Measurements from ENCODE around the gene TRIM72. TPM values are rescaled to one million over a fixed set of nuclear protein-coding genes. Genes with fewer than 3 reads are reported as not detected.

The TRIM72 gene, protein sequence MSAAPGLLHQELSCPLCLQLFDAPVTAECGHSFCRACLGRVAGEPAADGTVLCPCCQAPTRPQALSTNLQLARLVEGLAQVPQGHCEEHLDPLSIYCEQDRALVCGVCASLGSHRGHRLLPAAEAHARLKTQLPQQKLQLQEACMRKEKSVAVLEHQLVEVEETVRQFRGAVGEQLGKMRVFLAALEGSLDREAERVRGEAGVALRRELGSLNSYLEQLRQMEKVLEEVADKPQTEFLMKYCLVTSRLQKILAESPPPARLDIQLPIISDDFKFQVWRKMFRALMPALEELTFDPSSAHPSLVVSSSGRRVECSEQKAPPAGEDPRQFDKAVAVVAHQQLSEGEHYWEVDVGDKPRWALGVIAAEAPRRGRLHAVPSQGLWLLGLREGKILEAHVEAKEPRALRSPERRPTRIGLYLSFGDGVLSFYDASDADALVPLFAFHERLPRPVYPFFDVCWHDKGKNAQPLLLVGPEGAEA
- under 1 TPM; 0.05 to 0.10 TPM for total RNA-seq
- long read RNA-seq, donor 1 = 0 reads
- long read RNA-seq, donor 2 = 0 reads

GRCh38 chr16:31213877-31214707, at the start of gene TRIM72:
Gene TRIM72 (plus strand): TSS chr16:31214119. CDS start chr16:31214739, 620 bp downstream.
- DNase-seq (ENCODE audit: low spot score) = no peak
- intact Hi-C loops (cut with DNase I) = no loop called here

GRCh38 chr16:31167315-31167714, 46.6 kb upstream of the TRIM72 start:
- intact Hi-C loops (cut with DNase I) = no loop called here
- DNase-seq (ENCODE audit: low spot score) = no peak

DNA sequence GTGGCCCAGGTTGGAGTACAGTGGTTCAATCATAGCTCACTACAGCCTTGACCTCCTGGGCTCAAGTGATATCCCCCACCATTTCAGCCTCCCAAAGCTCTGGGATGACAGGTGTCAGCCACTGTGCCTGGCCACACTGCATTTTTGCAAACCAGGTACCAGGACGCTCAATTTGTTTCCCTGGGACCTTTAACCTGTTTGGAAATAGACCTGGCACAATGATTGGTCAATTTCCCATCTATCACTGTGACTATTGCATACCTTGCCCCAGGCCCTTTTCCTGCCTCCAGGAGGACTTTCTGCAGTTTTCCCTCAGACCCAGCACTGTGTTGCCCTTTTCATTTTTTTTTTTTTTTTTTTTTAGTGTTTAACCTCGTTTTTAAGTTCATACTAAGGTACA, 45.1 kb upstream of the TRIM72 start:
- DNase-seq (ENCODE audit: low spot score) = no peak
- intact Hi-C loops (cut with DNase I) = no loop called here

- intact Hi-C loops (cut with DNase I) = loop anchor here (10.0 kb wide), 2 partner anchors 275 to 505 kb away; partner anchors contain the start of gene ZNF843 (in 1 of the 2)
- DNase-seq (ENCODE audit: low spot score) = peak; percentile 5
Measured at GRCh38 chr16:31170048-31170447, 43.9 kb upstream of the TRIM72 start.

- intact Hi-C loops (cut with DNase I) = loop anchor here (10.0 kb wide), 2 partner anchors 268 to 512 kb away; partner anchors contain the start of gene ZNF843 (in 1 of the 2)
- peak; percentile 41 for DNase-seq (ENCODE audit: low spot score)
Measured at GRCh38 chr16:31177136-31177535, 36.8 kb upstream of the TRIM72 start.

DNA sequence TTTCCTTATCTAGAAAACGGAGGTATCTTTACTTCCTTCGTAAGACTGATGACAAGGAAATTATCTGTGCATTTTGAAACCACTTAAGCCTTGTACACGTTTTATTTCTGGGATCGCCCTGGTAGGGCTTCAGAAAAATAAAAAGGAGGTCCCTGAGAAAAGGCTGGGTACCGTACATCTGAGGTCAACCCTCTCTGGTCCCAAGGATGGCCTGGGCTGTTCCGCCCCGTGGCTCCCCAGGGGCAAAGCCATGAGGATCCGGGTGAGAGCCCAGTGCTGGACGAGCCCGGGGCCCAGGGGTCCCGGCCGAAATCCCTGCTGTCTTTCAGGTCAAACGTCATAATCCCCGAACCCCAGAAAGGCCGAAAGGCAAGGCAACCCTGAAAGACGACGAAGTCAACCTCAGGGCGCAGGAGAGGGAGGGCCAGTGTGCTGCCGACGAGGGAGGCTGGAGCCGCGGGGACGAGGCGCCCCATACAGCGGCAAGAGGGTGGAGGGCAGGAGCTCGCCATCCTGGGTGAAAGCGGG, 34.6 kb upstream of the TRIM72 start:
- intact Hi-C loops (cut with DNase I) = loop anchor here (10.0 kb wide), 2 partner anchors 266 to 514 kb away; partner anchors contain the start of gene ZNF843 (in 1 of the 2)
- DNase-seq (ENCODE audit: low spot score) = no peak

- DNase-seq (ENCODE audit: low spot score) = peak; percentile 98
- intact Hi-C loops (cut with DNase I) = loop anchor here (10.0 kb wide), 2 partner anchors 265 to 515 kb away; partner anchors contain the start of gene ZNF843 (in 2 of the 2)
Measured at GRCh38 chr16:31179747-31180459, 34.0 kb upstream of the TRIM72 start, which contains the start of gene FUS. Gene FUS (plus strand): TSS chr16:31180139. CDS start chr16:31180215, 76 bp downstream.

DNA sequence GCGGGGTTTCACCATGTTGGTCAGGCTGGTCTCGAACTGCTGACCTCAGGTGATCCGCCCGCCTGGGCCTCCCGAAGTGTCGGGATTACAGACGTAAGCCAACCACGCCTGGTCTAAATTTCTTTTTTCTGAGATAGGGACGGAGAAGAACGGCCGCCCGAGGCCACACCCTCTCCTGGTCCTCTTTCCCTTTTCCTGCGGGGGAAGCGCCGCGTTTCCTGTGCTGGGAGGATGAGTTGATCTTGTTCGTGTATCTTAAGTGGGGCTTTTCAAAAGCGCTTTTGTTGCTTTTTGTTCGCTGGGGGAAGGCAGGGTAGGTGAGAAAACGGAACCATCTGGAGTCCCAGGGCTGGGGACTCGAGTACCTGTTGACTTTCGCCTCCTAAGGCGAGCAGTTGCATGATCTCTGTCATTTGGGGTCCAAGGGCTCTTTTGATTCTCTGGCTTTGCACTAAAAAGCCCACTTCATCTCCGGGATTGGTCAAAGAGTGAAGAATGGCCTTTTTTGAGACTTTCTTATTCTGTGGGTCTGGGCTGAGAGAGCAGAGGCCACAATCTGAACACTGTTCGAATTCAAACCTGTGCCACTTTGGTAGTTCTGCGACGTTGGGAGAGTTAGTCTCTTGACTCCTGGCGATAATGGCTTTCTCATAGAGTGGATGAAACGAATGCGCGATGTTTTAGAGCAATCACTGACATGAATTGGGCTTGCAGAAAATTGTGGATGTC, 32.7 kb upstream of the TRIM72 start:
- intact Hi-C loops (cut with DNase I) = loop anchor here in 1 of 2 donors (10.0 kb wide), 1 partner anchor 264 kb away; the partner anchor contains the start of gene ZNF843
- DNase-seq (ENCODE audit: low spot score) = peak; percentile 85

DNA sequence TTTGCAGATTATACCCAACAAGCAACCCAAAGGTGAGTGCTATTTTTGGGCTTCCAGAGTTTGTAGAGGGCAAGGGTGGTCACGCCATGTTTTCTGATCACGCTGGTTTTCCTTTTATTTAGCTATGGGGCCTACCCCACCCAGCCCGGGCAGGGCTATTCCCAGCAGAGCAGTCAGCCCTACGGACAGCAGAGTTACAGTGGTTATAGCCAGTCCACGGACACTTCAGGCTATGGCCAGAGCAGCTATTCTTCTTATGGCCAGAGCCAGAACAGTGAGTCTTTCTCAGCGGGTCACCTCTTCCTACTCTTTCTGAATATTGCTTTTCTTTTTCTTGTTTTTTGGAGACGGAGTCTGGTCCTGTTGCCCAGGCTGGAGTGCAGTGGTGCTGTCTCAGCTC, 31.5 kb upstream of the TRIM72 start:
- DNase-seq (ENCODE audit: low spot score) = peak; percentile 10
- intact Hi-C loops (cut with DNase I) = loop anchor here in 1 of 2 donors (10.0 kb wide), 1 partner anchor 262 kb away; the partner anchor contains the start of gene ZNF843

DNA sequence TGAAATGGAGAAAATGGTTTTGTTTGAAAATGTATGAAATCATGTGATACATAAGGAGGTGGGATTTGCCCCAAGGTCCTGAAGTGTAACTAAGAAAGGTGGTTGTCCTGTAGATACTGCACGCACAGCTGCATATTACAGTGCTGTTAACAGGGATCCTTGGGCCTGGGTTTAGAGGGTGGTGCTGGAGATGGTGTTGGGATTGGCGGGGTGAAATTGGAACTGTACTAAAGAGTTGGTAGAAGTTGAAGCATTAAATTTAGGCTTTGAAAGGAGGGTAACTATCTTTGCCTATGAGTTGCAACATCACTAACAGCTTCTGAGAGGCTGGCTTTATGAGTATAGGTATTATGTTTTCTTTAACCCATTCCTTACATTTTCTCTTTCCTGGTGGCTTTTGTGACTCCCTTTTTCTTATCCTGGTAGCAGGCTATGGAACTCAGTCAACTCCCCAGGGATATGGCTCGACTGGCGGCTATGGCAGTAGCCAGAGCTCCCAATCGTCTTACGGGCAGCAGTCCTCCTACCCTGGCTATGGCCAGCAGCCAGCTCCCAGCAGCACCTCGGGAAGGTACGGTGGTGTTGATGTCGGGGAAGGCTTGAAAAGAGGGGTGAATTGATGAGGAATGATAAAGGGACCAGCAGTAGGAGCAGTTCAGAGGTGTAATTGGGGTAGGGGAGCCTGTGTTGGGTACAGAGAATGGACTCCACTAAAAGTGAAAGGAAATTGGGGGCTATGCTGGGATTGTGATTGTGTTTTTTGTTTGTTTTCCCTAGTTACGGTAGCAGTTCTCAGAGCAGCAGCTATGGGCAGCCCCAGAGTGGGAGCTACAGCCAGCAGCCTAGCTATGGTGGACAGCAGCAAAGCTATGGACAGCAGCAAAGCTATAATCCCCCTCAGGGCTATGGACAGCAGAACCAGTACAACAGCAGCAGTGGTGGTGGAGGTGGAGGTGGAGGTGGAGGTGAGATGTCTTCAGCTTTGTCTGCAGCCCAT, 30.2 kb upstream of the TRIM72 start:
- intact Hi-C loops (cut with DNase I) = loop anchor here in 1 of 2 donors (10.0 kb wide), 1 partner anchor 261 kb away; the partner anchor contains the start of gene ZNF843
- peak; percentile 22 for DNase-seq (ENCODE audit: low spot score)

DNA sequence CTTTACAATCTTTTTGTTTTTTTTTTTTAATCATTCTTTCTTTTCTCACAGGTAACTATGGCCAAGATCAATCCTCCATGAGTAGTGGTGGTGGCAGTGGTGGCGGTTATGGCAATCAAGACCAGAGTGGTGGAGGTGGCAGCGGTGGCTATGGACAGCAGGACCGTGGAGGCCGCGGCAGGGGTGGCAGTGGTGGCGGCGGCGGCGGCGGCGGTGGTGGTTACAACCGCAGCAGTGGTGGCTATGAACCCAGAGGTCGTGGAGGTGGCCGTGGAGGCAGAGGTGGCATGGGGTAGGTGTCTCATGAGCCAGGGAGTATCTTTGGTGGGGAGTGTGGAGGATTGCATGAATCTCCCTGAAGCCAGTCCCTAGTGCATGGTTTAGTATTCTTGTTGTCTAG, 29.0 kb upstream of the TRIM72 start:
- peak; percentile 59 for DNase-seq (ENCODE audit: low spot score)
- intact Hi-C loops (cut with DNase I) = loop anchor here in 1 of 2 donors (10.0 kb wide), 1 partner anchor 260 kb away; the partner anchor contains the start of gene ZNF843

- intact Hi-C loops (cut with DNase I) = loop anchor here in 1 of 2 donors (10.0 kb wide), 1 partner anchor 259 kb away; the partner anchor contains the start of gene ZNF843
- DNase-seq (ENCODE audit: low spot score) = no peak
Measured at GRCh38 chr16:31185339-31185738, 28.6 kb upstream of the TRIM72 start.

- DNase-seq (ENCODE audit: low spot score) = no peak
- intact Hi-C loops (cut with DNase I) = loop anchor here in 1 of 2 donors (1.0 to 10.0 kb wide), 2 partner anchors 15 to 259 kb away; partner anchors contain the start of gene ZNF843
Measured at GRCh38 chr16:31186176-31186575, 27.7 kb upstream of the TRIM72 start.

GRCh38 chr16:31186930-31187807, 26.8 kb upstream of the TRIM72 start:
- peak; percentile 61 for DNase-seq (ENCODE audit: low spot score)
- intact Hi-C loops (cut with DNase I) = loop anchor here in 1 of 2 donors (1.0 to 10.0 kb wide), 2 partner anchors 14 to 258 kb away; partner anchors contain the start of gene ZNF843

GRCh38 chr16:31187808-31188189, 26.1 kb upstream of the TRIM72 start:
- DNase-seq (ENCODE audit: low spot score) = peak; percentile 47
- intact Hi-C loops (cut with DNase I) = loop anchor here in 1 of 2 donors (10.0 kb wide), 1 partner anchor 257 kb away; the partner anchor contains the start of gene ZNF843
